ENCODE results near the gene GAS2.

- TF ChIP-seq SIN3A (IDR thresholded peaks at IDR 0.05; ENCODE audit: borderline replicate concordance, insufficient read depth, low read length) (no peak), REST (IDR thresholded peaks at IDR 0.05; ENCODE audit: insufficient read depth in 1 of 2, low read depth in 2 of 2, low read length in 2 of 2) (no peak)
Measured at GRCh38 chr11:22809893-22810292, 143.5 kb downstream of the GAS2 start.

Data from PFSK-1 (cell line).